GM12865 (cell line): Measurements from ENCODE around the gene RNU2-63P.

Experiments used
- DNase-seq: peaks from one replicate; pipeline ENCODE4 v3.0.0; 2010; ENCODE audit warnings: low read depth
- H3K4me3 ChIP-seq: 2 replicates; pipeline ENCODE4 v1.5.1; 2011; ENCODE audit warnings: mild to moderate bottlenecking, low read depth, low read length, control low read depth
- CTCF ChIP-seq: IDR thresholded peaks from 2 replicates; pipeline ENCODE4 v1.5.1; 2011; ENCODE audit warnings: low read length, control low read depth, low read depth, inconsistent platforms; ENCODE audit not compliant: insufficient read depth; ENCODE audit errors: missing control alignments

Gene RNU2-63P

GRCh38 chr2:88016086-88016959 lies at the start of gene RNU2-63P:
Gene RNU2-63P (minus strand): TSS chr2:88016547.
- peak within 1 kb of the TSS; percentile 79 for H3K4me3 ChIP-seq
- DNase-seq = peak; percentile 94
- no peak for TF ChIP-seq CTCF

- no peak for TF ChIP-seq CTCF
- no peak for DNase-seq
Measured at GRCh38 chr2:88061295-88061694, 44.9 kb upstream of the RNU2-63P start.

GRCh38 chr2:88060907-88061275 lies 44.5 kb upstream of the RNU2-63P start:
- DNase-seq = no peak
- no peak overlapping the region for H3K4me3 ChIP-seq

More at GRCh38 chr2:88061295-88061694, 44.9 kb upstream of the RNU2-63P start:
- H3K4me3 ChIP-seq = no peak overlapping the region

GRCh38 chr2:88059979-88060906 lies 43.9 kb upstream of the RNU2-63P start:
- H3K4me3 ChIP-seq = no peak overlapping the region
- TF ChIP-seq CTCF = peak; percentile 74
- DNase-seq = peak; percentile 52

More at GRCh38 chr2:88060907-88061275, 44.5 kb upstream of the RNU2-63P start:
- no peak for TF ChIP-seq CTCF

GRCh38 chr2:88058191-88058590 lies 41.8 kb upstream of the RNU2-63P start:
- no peak for DNase-seq
- no peak for TF ChIP-seq CTCF
- H3K4me3 ChIP-seq = no peak overlapping the region

- no peak for TF ChIP-seq CTCF
- H3K4me3 ChIP-seq = no peak overlapping the region
- DNase-seq = no peak
Measured at GRCh38 chr2:88057437-88057844, 41.1 kb upstream of the RNU2-63P start.
